NB4 (cell line): ENCODE measurements around the gene CYB561D2.

Source experiments
- DNase-seq: peaks from one replicate; pipeline ENCODE4 v3.0.0; 2010; ENCODE audit warnings: low read depth
- H3K4me3 ChIP-seq: one replicate; pipeline ENCODE4 v1.5.1; 2011; ENCODE audit warnings: mild to moderate bottlenecking, low read depth, low read length, moderate library complexity
- MYC ChIP-seq: IDR thresholded peaks from 2 replicates; pipeline ENCODE4 v1.6.1; 2011; ENCODE audit warnings: low read depth, low read length
- POLR2A ChIP-seq: IDR thresholded peaks from 2 replicates; pipeline ENCODE4 v1.6.1; 2011; ENCODE audit warnings: mild to moderate bottlenecking; ENCODE audit not compliant: insufficient read length; ENCODE audit errors: extremely low read depth
- TF ChIP-seq, protein P1 (sequence below): IDR thresholded peaks from 2 replicates; pipeline ENCODE4 v1.6.1; 2011; ENCODE audit warnings: low read depth, low read length
- TF ChIP-seq, protein P2 (sequence below): IDR thresholded peaks from one replicate; pipeline ENCODE4 v1.5.1; 2012; ENCODE audit warnings: low read depth, low read length

The CYB561D2 gene

DNA sequence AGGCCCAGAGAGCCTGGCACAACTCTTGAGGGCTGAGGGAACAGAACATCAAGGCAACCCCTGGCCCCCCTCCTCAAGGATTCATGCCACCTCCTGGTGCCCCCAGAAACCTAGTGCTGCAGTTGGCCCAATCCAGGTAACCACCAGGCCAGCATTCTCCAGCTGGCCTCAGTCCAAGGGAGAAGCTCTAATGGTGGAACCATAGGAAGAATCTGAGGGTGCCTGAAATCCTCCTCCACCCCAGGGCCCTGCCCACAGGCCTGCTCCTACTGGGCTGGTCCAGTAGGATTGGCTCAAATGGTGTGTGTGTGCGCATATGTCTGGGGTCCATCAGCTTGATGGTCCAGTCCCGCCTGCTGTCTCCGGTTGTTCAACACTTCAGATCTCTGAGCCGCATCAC is 35.8 kb upstream of the CYB561D2 start:
- no peak overlapping the region for H3K4me3 ChIP-seq
- TF ChIP-seq MYC: no peak
- TF ChIP-seq, protein P1, sequence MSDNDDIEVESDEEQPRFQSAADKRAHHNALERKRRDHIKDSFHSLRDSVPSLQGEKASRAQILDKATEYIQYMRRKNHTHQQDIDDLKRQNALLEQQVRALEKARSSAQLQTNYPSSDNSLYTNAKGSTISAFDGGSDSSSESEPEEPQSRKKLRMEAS: no peak
- TF ChIP-seq, protein P2, sequence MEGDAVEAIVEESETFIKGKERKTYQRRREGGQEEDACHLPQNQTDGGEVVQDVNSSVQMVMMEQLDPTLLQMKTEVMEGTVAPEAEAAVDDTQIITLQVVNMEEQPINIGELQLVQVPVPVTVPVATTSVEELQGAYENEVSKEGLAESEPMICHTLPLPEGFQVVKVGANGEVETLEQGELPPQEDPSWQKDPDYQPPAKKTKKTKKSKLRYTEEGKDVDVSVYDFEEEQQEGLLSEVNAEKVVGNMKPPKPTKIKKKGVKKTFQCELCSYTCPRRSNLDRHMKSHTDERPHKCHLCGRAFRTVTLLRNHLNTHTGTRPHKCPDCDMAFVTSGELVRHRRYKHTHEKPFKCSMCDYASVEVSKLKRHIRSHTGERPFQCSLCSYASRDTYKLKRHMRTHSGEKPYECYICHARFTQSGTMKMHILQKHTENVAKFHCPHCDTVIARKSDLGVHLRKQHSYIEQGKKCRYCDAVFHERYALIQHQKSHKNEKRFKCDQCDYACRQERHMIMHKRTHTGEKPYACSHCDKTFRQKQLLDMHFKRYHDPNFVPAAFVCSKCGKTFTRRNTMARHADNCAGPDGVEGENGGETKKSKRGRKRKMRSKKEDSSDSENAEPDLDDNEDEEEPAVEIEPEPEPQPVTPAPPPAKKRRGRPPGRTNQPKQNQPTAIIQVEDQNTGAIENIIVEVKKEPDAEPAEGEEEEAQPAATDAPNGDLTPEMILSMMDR: no peak
- TF ChIP-seq POLR2A: no peak
- DNase-seq: no peak

DNA sequence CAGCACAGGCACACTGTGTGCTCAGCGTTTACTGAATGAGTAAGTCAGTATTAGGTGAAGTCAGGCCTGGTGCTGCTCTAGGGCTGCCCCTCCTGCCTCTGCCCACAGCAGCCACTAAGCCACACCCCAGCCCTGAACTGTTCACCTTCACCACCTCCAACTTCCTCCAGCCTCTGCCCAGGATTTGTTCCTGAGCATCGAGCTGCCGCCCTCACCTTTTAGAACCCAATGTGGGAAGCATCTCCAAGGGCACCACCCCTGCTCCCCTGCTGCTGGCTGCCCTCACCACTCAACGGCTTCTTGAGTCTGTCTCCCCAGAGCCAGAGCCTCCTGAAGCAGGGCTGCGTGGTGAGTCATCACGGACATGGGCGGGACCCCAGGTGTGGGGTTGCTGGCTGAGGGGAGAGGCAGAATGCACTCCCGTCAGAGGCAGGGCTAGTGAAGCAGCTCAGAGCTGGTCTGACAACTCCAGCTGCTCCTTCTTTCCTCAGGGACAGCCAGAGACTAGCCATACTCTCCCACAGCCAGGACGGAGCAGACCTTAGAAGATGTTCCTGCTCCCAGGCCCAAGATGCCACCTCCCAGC is 33.9 kb upstream of the CYB561D2 start:
- peak; percentile 46 for DNase-seq
- TF ChIP-seq POLR2A (no peak), MYC (no peak)
- TF ChIP-seq, protein P1: no peak
- TF ChIP-seq, protein P2: no peak
- no peak overlapping the region for H3K4me3 ChIP-seq

DNA sequence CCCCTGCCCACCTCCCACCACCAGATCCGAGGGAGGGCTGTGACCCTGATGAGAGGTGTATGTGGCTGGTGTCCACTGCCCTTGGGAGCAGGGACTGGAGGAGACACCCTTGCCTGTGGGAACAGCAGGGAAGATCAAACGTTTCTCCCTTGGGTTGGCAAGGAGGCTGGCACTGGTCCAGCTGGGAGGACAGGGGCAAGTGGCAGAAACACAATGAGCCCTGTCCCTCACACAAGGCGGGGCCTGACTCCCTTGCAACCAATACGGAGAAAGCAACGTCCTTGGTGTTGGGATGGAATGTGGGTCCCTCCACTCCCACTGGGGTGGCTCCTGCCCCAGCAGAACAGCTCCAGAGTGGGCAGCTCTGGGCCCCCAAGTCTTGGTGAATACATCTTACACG is 33.4 kb upstream of the CYB561D2 start:
- TF ChIP-seq, protein P1: no peak
- TF ChIP-seq MYC: no peak
- TF ChIP-seq, protein P2: no peak
- no peak for TF ChIP-seq POLR2A
- no peak for DNase-seq
- H3K4me3 ChIP-seq: no peak overlapping the region

DNA sequence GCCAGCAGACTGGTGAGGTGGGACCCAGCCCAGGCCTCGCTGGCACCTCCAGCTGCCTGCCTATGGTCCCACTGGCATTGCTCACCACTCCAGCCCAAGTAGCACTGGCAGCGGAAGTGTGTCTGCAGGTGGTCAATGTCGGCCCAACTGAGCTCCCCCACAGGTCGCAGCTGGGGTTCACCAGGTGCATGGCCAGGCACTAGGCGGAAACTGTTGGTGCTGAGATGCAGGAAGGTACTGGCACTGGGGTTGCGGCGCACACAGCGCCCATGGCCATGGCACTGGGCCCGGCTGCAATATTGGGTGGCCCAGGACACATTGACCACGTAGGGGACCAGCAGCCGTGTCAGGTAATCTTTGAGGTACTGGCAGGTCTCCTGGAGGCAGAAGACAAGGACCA is 32.5 kb upstream of the CYB561D2 start:
- H3K4me3 ChIP-seq: no peak overlapping the region
- TF ChIP-seq POLR2A (no peak), MYC (no peak)
- TF ChIP-seq, protein P1: no peak
- TF ChIP-seq, protein P2: no peak
- no peak for DNase-seq

DNA sequence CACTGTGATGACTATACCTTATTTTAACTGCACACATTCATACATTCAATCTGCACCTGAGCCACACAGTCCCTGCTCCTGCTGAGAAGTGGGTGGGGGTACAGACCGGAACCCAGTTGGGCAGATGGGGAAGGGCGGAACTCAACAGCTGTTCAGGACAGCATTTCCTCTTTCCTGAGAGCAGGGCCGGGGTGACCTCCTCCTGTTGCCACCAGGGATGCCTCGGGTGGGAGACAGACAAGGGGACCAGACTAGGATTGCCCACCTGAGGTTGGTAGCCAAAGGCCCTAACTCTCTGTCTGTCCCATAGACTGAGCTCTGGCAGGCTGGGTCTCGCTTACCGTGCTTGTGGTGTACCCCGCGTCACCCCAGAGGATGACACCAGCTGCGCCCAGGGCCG is 32.0 kb upstream of the CYB561D2 start:
- no peak for DNase-seq

More for the DNA sequence above, 32.0 kb upstream of the CYB561D2 start:
- no peak overlapping the region for H3K4me3 ChIP-seq
- TF ChIP-seq, protein P1: no peak
- TF ChIP-seq, protein P2: no peak
- TF ChIP-seq MYC: no peak
- TF ChIP-seq POLR2A: no peak
